ENCODE measurements around the gene KRT73.

The KRT73 gene

DNA sequence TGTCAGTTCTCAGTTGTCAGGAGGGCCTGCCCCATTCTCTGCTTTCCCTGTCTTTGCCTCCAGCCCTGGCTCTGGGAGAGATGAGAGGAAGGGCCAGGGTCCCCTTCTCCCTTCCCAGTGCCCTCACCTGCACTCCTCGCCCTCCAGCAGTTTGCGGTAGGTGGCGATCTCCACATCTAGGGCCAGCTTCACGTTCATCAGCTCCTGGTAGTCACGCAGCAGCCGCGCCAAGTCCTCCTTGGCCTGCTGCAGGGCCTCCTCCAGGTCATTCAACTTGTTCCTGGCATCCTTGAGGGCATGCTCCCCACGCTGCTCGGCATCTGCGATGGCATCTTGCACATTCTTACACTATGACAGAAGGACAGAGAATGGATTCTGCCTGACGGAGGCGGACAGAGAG is 28.3 kb upstream of the KRT73 start:
- no peak for DNase-seq (ENCODE audit: low read depth, low spot score)
- H3K27ac ChIP-seq = no peak overlapping the region

DNA sequence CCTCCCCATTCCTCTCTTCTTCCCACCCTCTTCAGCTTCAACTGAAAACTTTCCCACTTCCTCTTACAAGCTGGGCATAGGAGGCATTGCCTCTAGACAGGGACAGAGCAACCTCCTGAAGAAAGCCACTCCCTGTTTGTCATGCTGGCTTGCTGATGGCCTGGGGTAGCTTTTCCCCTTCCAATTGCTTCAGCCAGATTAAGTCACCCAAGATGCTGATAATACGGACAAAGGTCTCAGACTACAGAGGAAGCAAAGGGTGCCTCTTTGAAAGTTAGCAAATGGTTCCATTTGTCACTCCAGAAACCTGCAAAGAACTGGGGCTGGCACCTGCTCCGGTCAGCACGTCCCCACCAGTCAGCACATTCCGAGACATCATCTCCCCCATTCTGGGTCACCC is 27.6 kb upstream of the KRT73 start:
- no peak overlapping the region for H3K27ac ChIP-seq
- DNase-seq (ENCODE audit: low read depth, low spot score) = no peak

DNA sequence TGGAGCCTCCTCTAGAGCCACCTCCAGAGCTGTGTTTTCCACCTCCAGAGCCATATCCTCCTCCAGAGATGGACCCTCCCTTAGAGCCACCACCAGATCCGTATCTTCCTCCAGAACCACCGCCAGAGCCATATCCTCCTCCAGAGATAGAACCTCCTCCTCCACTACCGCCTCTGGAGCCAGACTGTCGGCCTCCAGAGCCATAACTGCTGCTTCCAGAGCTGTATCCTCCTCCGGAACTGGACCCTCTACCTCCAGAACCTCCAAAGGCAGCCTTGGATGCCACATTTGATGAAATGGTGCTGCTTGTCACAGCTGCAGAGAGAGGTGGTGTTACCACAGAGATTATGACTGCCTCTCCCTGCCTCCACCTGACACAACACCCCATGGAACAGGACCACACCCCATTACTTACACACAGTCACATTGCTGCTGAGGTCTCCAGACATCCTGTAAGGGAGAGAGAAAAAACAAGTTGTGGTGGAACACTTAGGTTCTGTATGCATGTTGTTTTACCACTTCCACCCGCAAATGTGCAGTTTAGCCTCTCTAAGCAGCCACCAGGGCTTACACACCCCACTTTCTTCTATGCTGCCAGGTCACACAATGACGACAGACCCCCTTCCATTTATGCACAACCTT is 26.9 kb upstream of the KRT73 start:
- no peak for DNase-seq (ENCODE audit: low read depth, low spot score)
- no peak overlapping the region for H3K27ac ChIP-seq

DNA sequence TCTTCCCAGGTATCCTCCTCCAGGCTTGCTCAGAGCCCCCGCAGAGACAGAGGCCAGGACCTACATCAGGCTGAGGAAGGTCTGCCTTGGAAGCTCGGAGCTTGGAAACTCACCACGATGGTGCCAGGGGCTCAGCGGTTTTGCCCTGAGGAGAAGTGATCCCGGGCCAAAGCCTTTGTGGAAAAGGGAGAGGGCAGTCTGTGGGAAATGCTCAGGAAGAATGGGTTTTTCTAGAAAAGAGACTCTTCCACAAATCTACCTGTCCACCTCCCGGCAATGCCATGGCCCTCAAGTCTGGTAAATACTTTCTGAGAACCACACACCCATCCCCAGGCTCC is 25.7 kb upstream of the KRT73 start:
- no peak overlapping the region for H3K27ac ChIP-seq
- DNase-seq (ENCODE audit: low read depth, low spot score) = no peak

DNA sequence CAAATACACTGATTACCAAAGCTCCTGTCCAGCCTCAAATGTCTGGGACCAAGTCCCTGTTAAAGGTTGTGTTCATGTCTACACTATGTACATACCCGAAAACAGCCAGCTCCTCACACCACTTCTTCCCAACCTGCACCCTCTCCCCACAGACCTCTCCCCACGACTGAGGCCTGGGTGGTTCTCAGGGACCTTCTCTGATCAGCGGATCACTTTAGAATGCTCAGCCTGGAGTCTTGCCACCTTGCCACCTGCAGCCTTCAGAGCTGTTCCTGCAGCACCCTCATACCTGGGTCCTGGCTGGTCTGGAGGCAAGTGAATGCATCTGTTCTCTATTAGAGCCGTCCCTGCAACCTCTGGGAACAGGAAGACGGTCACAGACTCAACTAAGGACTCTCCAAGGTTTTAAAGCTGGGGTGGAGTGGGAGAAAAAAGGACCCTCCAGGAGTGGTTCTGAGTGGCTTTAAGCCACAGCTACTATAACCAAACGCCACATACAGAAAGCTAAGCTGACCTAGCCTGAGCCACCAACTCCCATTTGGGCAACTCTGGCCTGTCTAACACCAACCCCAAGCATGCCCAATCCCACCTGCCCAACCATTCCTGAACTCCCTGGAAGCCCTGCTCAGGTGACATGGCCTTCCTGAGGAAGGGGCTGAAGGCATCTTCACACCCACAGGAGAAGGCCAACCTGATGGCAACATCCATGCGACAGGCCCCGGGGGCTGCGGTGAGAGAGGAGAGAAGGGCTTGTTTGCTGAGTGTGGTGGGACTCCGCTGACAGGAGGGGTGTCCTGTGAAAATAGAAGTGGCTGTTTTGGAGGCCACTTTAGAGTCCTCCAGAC is 25.1 kb upstream of the KRT73 start:
- H3K27ac ChIP-seq = no peak overlapping the region

DNA sequence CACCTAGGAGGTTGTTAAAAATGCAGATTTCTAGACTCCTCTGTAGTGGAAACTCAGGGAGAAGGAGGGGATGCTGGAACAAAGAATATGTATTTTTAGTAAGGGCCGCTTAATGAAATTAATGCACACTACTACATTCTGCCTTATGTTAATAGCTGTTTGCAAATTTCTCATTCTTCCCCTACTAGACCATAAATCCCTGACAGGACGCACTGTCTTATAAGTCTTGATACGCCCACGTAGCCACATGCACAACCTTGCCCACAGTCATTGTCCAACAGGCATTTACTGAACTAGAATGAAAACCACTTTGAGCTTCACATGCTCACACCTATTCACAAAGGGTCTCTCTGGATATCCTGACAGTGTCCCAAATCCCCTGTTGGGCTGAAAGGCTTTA is 23.1 kb upstream of the KRT73 start:
- no peak for DNase-seq (ENCODE audit: low read depth, low spot score)

More for the DNA sequence above, 25.1 kb upstream of the KRT73 start:
- no peak for DNase-seq (ENCODE audit: low read depth, low spot score)

DNA sequence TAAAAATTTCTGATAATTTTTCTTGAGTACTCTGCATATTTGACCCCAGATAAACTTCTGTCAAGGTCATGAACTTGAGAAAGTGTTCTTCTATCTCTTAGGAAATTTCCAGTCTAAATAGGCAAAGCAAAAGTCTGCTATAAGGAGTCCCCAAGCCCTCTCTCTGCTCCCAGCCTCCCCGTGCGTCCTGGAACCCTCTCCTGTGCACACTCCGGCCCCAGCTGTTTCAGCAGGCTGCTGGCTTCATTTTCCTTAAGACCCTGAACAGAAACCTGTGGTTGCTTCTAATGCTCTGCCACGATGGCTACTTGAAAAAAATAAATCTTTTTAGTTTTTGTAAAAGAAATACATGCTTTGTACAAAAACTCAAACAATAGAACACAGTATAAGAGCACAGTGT is 18.9 kb upstream of the KRT73 start:
- H3K27ac ChIP-seq = no peak overlapping the region
- no peak for DNase-seq (ENCODE audit: low read depth, low spot score)

More for the DNA sequence above, 23.1 kb upstream of the KRT73 start:
- H3K27ac ChIP-seq = no peak overlapping the region

DNA sequence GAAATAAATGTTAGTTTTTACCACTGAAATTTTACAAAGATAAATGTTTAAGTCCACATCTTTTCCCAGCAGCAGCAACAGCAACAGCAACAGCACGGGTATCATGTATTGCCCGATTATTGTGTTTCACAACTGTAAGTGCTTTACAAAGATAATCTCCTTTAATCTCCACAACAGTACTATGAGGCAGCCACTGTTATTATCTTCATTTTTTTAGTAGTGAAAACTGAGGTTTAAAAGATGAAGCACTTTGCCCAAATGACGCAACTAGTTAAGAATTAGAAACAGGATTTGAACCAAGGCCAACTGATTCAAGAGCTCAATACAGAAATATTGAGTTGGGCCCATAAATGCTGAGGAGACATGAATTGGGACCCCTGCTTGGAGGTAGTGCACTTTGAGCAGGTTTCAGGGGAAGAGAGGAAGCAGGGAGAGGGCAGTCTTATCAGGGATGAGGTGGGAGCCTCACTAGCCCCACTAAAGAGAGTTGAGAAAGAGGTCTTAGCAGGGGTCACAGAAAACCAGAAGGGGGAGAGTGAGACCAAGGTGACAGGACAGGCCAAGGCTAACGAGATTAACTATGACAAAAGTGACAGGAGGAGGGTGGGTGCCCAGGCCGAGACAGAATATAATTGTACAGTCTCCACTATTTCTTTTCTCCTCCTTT is 18.4 kb upstream of the KRT73 start:
- no peak for DNase-seq (ENCODE audit: low read depth, low spot score)
- H3K27ac ChIP-seq = no peak overlapping the region

DNA sequence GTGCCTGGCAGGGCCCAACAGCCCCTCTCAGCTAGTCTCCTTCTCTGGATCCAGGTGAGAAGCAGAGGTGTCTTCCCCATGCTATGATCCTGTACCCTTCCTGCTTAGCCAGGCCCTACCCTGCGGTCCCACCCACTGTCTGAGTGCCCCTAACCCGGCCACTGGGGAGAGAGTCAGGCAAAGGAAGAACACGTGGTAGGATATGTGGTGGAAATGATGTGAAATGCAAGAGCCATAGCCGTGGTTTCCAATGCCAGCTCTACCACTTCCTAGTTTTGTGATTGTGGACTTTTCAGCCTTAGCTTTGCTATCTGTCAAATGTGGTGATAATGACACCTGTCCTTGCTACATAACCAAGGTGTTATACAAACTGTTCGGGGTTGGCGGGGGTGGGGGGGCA is 17.8 kb upstream of the KRT73 start:
- DNase-seq (ENCODE audit: low read depth, low spot score) = no peak
- no peak overlapping the region for H3K27ac ChIP-seq

DNA sequence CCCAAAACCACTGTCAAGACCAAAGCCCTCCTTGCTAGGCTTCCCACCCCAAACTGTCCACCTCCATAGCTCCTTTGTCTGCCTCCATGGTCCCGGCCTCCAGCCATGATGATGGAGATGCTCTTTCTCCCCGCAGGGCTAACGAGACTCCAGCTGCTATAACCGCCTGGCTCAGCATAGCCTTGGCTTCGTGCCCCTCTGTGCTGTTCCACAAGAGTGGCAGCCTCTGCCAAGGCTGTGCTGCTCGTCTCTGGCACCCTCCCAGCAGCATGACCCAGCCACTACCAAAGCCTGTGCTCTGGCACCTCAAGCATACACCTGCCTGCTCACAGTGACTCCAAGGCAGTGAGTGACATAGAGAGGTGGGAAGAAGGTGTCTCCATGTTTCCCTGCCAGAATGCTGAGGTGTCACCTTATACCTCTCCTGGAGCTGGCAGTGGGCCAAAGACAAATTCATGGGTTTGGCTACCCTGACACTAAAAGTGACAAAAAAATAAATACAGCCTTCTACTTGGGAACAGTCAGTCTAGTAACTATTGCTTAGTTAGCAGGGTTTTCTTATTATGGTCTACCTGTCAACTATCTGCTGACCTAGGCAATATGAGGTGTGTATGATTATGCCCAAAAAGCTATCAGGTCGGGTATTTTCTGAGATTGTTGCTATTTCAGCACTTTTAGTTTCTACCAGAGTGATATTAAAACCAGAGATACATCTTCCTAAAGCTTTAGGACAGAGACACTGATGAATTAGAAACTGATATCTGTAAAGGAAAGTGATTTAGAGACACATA is 16.1 kb upstream of the KRT73 start:
- H3K27ac ChIP-seq = no peak overlapping the region
- no peak for DNase-seq (ENCODE audit: low read depth, low spot score)

DNA sequence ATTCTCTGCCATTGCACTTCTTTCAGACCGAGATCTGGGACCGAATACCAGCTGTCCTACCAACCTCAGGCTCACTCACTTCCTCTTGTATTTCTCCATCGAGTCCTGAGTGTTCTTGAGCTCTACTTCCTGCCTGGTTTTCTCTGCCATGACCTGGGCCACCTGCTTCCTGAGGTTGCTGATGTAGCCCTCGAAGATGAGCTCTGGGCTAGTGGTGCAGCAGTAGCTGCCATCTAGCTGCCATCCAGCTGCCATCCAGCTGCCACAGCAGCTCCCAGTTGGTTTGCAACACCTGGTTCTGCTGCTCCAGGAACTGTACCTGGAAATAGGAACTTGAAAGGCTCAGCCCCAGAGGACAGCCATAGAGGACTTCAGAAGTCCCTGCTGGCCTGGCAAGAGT is 15.0 kb upstream of the KRT73 start:
- no peak overlapping the region for H3K27ac ChIP-seq
- no peak for DNase-seq (ENCODE audit: low read depth, low spot score)

DNA sequence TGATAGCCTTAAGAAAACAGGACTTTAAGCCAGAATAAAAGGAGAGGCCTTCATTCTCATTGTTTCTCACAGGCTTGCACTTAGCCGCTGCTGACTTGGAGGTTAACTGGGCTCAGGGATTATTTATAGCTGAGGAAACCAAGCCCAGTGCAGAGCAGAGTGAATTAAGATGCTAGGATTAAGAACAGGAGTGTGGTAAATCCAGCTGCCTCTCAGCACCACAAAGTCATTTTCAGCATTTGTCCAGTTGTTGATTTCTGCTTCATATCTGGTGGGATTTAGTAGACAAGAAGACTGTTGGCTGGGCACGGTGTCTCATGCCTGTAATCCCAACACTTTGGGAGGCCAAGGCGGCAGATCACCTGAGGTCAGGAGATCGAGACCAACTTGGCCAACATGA is 14.3 kb upstream of the KRT73 start:
- no peak overlapping the region for H3K27ac ChIP-seq
- no peak for DNase-seq (ENCODE audit: low read depth, low spot score)

DNA sequence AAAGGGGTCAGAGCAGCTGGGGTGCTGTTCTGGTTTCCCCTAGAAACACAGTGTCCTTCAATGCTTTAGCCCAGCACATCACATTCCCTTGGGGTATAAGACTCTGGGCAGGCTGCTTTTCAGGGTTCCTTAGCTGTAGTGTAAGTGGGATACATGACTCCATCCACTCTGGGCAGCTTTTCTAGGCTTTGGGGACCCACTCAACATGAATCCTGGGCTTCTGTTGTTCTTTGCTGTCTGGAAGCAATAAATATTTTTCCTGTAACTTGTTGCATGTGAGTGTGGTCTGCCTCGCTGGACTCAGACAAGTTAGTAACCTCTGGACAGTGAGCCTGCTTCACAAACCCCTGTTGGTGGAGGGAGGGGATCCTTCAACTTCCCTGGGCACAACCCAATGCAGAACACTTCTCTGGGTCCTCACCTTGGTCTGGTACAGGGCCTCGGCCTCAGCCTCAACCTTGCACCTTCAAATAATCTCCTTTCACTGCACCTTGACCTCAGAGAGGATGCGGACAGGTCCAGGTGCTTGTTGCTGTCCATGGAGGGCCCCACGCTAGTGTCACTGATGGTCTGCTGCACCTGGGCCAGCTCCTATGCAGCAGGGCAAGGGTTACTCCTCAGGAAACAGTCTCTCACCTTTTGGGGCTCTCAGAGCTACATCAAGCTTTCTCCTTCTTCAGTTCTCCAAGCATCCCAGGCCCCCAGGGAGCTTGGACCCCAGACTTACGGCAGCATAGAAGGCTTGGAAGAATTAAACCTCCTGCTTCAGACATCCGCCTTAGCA is 13.5 kb upstream of the KRT73 start:
- H3K27ac ChIP-seq = no peak overlapping the region
- no peak for DNase-seq (ENCODE audit: low read depth, low spot score)

DNA sequence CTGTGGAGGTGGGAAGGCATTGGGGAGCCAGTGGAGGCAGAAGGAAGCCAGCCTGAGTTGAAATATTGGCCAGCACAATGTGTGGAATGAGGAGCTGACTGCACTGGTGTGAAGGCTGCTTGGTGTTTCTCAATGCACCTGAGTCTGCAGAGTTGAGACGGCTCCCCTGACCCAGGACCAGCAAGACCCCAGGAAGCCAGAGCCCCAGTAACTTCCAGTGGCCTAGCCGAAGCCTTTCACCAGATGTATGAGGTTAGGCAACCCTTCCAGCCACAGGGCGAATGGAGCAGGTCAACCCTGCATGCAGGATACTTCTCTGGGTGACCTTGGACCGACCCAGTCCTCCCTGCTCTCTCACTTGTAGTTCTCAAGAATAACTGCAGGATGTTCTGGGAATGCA is 12.9 kb upstream of the KRT73 start:
- DNase-seq (ENCODE audit: low read depth, low spot score) = no peak
- H3K27ac ChIP-seq = no peak overlapping the region

DNA sequence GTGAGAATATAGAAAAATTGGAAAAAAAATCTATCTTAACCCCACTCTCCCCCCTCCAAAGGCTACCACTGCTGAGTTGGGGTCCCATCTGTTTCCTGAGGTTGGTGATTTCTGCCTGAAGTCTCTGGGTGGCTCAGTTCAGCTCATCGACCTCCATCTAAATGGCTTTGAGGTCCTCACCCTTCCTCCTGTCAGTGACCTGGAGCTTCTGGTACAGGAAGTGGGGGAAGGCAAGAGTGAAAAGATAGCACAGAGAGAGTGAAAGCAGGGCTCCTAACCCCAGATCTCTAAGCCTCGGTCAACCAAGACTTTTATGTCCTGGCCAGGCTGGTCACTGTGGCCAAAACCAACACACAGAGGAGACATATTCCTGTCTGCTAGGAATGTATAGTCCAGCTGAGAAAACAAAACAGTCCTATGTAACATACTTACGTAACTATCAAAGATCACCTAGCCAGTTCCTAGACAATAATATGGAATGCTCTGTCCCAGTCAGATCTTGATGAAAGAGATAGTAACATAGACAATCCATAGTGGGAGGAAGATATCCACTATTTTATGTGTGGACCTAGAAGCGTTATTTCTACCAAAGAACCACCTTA is 12.3 kb upstream of the KRT73 start:
- DNase-seq (ENCODE audit: low read depth, low spot score) = no peak
- no peak overlapping the region for H3K27ac ChIP-seq

DNA sequence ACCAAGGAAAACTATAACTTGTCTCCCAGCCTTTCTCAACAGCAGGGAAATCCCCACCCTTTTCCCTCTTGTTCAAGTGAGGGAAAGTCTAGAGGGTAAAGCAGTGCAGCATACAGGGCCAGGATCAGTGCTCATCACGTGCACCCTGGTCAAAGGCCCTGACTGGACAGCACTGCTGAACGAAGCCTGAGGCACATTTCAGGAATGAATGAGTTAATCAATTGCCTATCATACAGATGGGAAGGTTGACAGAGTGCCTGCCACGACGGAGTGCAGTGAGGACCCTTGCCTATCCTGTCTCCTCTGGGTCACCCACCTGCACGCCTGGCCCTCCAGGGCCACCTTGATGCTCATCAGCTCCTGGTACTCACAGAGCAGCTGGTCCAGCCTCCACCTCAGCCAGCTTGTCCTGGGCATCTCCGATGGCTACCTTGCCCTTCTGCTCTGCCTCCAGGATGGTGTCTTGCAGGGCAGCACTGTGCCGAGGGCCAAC is 11.7 kb upstream of the KRT73 start:
- H3K27ac ChIP-seq = no peak overlapping the region
- no peak for DNase-seq (ENCODE audit: low read depth, low spot score)

DNA sequence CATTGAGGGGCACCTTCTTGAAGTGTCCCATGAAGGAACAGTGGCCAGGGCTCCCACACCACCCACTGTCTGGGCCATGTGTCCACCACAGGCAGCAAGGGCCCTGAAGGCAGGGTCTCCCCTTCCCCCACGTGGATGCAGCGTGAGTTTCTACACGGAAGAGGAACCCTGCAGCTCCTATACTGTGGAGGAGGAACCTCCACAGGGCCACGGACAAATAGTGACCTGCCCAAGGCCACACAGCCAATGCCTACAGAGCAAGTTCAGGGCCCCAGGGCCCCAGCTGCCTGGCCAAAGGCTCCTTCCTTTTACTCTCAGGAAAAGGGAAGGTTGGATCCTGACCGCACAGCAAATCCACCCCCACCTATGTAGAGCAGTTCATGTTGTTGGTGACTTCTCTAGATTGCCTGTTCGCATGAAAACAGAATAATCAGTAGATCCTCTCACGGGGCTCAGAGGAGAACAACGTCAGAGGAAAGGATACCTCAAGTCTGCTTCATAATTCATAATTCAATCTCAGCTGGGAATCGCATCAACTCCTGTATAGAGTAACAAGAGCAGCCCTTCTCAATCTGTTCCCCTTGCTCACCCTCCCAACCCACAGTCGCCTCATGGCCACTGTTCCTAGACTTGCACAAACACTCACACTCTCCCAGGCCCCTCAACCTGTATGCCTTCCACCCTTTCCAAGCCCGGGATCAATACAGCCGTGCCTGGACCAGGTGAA is 11.1 kb upstream of the KRT73 start:
- H3K27ac ChIP-seq = no peak overlapping the region
- DNase-seq (ENCODE audit: low read depth, low spot score) = no peak

DNA sequence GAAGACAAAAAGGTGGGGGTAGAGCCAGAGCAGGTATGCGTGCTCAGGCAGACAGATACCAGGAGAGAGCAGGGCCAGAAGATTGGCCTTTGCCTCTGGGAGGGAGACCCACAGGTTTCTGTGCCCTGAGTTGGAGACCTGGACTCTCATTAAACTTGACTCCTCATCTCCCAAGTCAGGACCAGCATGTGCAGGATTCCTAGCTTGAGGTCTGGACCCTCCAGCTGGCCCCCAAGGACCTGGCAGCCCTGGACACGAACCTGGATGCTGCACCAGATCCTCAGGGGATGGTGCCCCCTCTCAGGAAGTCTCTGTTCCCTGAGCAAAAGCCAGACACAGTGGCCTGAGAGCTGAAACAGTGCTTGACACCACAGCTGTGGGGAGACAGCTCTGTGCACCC is 10.5 kb upstream of the KRT73 start:
- H3K27ac ChIP-seq = no peak overlapping the region
- DNase-seq (ENCODE audit: low read depth, low spot score) = no peak

DNA sequence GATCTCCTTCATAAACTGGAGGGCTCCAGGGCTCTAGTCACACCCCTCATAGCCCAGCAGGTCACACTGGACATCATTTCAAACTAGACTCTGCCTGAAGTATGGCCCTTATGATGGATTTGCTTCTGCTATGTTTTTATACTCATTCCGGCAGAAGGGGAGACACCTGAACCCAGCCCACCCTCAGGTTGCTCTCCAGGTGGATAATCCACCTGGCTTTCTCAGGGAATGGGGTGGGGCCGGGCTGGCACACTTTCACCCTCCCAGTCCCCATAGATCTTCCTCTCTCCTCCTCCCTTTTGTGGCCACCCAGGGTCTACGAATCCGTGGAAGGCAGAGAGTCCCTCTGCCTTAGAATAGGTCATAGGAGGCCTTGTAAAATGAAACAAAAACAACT is 9.8 kb upstream of the KRT73 start:
- DNase-seq (ENCODE audit: low read depth, low spot score) = no peak

More for the DNA sequence above, 9.8 kb upstream of the KRT73 start:
- H3K27ac ChIP-seq = no peak overlapping the region

All from epithelial cell of prostate (primary cell).